Thyroid gland (tissue), 4 donors: Measurements from ENCODE around the gene ITLN2.

Experiments used
- CTCF ChIP-seq, 6 experiments: fragments of 200-600 bp in 3 of 6; fragments of 450-650 bp in 3 of 6; sonication (generic) in 3 of 6; IDR thresholded peaks; one replicate each; pipeline ENCODE4 v1.5.1; 2016 to 2019; ENCODE audit warnings: antibody characterized with exemption in 6 of 6, mild to moderate bottlenecking in 2 of 6, inconsistent platforms in 1 of 6, moderate library complexity in 1 of 6
- POLR2A ChIP-seq, 2 donors: fragments of 450-650 bp; IDR thresholded peaks; one replicate each; pipeline ENCODE4 v1.6.1; 2017; ENCODE audit warnings: antibody characterized with exemption in 2 of 2, mild to moderate bottlenecking in 2 of 2, moderate library complexity in 1 of 2

GRCh38 chr1:160952129-160952510 lies 2.5 kb downstream of the ITLN2 start:
- TF ChIP-seq CTCF (IDR thresholded peaks at IDR 0.05) (no peak), POLR2A (IDR thresholded peaks at IDR 0.05) (no peak)
